ENCODE results near the gene SERPINA6. TPM values are rescaled to one million over a fixed set of nuclear protein-coding genes. Genes with fewer than 3 reads are reported as not detected.
"Not testable (repeated sequence)": the region's sequence is repeated elsewhere in the genome, so short reads cannot be mapped to it uniquely, and the experiment has no call there.

Gene SERPINA6
- polyA plus RNA-seq, 1 donor = 7.5 TPM

GRCh38 chr14:94292872-94293577 is 30.1 kb downstream of the SERPINA6 start, which contains the start of gene SERPINA10:
Gene SERPINA10 (minus strand): TSS chr14:94293268. CDS start chr14:94290593, 2,675 bp downstream.
- DNase-seq = no peak

- no peak for DNase-seq
Measured at GRCh38 chr14:94292526-94292871, 30.6 kb downstream of the SERPINA6 start.

GRCh38 chr14:94291906-94292525 is 31.1 kb downstream of the SERPINA6 start:
- no peak for DNase-seq

GRCh38 chr14:94291159-94291905 is 31.8 kb downstream of the SERPINA6 start:
- DNase-seq = no peak

GRCh38 chr14:94290197-94290596 is 32.9 kb downstream of the SERPINA6 start:
- DNase-seq = no peak

- no peak for DNase-seq
Measured at GRCh38 chr14:94288610-94289465, 34.3 kb downstream of the SERPINA6 start.

GRCh38 chr14:94285158-94285557 is 38.0 kb downstream of the SERPINA6 start:
- DNase-seq = no peak

- DNase-seq = no peak
Measured at GRCh38 chr14:94284221-94284620, 38.9 kb downstream of the SERPINA6 start.

- no peak for DNase-seq
Measured at GRCh38 chr14:94282991-94283723, 40.0 kb downstream of the SERPINA6 start.

- no peak for DNase-seq
Measured at GRCh38 chr14:94278731-94279130, 44.4 kb downstream of the SERPINA6 start.

- not testable (repeated sequence) for DNase-seq
Measured at GRCh38 chr14:94276898-94277561, 46.1 kb downstream of the SERPINA6 start.

- no peak for DNase-seq
Measured at GRCh38 chr14:94269156-94269555, 54.0 kb downstream of the SERPINA6 start.

- not testable (repeated sequence) for DNase-seq
Measured at GRCh38 chr14:94268582-94268981, 54.6 kb downstream of the SERPINA6 start.

- no peak for DNase-seq
Measured at GRCh38 chr14:94267352-94267751, 55.8 kb downstream of the SERPINA6 start.

- DNase-seq = not testable (repeated sequence)
Measured at GRCh38 chr14:94264195-94264594, 58.9 kb downstream of the SERPINA6 start.

Other genes starting within 250 kb of the SERPINA6 start
- gene DDX24, start 242.1 kb downstream of the SERPINA6 start, polyA plus RNA-seq (ENCODE audit: insufficient read length) = 169 TPM
- gene IFI27L1, start 242.0 kb downstream of the SERPINA6 start, polyA plus RNA-seq (ENCODE audit: insufficient read length) = 33.8 TPM
- 5.5 TPM for gene IFI27, start 212.6 kb downstream of the SERPINA6 start, polyA plus RNA-seq (ENCODE audit: insufficient read length)
- 17.3 TPM for gene IFI27L2, start 193.7 kb downstream of the SERPINA6 start, polyA plus RNA-seq (ENCODE audit: insufficient read length)
- gene PPP4R4, start 149.0 kb downstream of the SERPINA6 start, polyA plus RNA-seq (ENCODE audit: insufficient read length) = 0.32 TPM
- 0.23 TPM for gene SERPINA10, start 30.1 kb downstream of the SERPINA6 start, polyA plus RNA-seq (ENCODE audit: insufficient read length)
- gene SERPINA2, start 43.4 kb upstream of the SERPINA6 start, polyA plus RNA-seq (ENCODE audit: insufficient read length) = not detected
- gene SERPINA1, start 65.3 kb upstream of the SERPINA6 start, polyA plus RNA-seq (ENCODE audit: insufficient read length) = 92.0 TPM
- not detected for gene SERPINA11, start 129.5 kb upstream of the SERPINA6 start, polyA plus RNA-seq (ENCODE audit: insufficient read length)
- not detected for gene SERPINA9, start 152.9 kb upstream of the SERPINA6 start, polyA plus RNA-seq (ENCODE audit: insufficient read length)
- 0.91 TPM for gene SERPINA12, start 186.1 kb upstream of the SERPINA6 start, polyA plus RNA-seq (ENCODE audit: insufficient read length)
- gene SERPINA4, start 238.1 kb upstream of the SERPINA6 start, polyA plus RNA-seq (ENCODE audit: insufficient read length) = 1.2 TPM

Measured in left kidney (tissue), 2 donors.